Fibroblast of pulmonary artery (primary cell): ENCODE data around the gene CHRND.
A peak's percentile ranks its signal among the peaks of the same experiment; 100 is the strongest.

Experiments used
- DNase-seq: peaks from one replicate; pipeline ENCODE4 v3.0.0-alpha.2; 2010; ENCODE audit warnings: low read depth
- H3K4me3 ChIP-seq: replicated peaks from 2 replicates; pipeline ENCODE4 v1.5.1; 2011; ENCODE audit warnings: low read depth, mild to moderate bottlenecking, control low read depth, low read length, moderate library complexity
- TF ChIP-seq, protein P1 (sequence below): IDR thresholded peaks from 2 replicates; pipeline ENCODE4 v1.5.1; 2011; ENCODE audit warnings: mild to moderate bottlenecking, control low read depth, low read length, inconsistent platforms; ENCODE audit errors: missing control alignments

Gene CHRND

DNA sequence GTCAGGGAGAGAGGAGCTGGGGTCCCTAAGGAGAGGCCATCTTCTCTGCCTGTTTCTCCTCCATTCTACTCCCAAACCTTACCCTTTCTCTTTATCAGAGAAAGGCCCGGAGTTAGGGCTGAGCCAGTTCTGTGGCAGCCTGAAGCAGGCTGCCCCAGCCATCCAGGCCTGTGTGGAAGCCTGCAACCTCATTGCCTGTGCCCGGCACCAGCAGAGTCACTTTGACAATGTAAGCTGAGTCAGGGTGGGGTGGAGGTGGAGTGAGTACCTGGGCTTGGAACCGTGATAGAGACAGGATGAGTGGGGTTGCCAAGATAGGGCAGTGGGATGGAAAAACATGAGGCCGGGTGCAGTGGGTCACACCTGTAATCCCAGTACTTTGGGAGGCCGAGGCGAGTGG is 18.7 kb downstream of the CHRND start:
- no peak for DNase-seq
- TF ChIP-seq, protein P1, sequence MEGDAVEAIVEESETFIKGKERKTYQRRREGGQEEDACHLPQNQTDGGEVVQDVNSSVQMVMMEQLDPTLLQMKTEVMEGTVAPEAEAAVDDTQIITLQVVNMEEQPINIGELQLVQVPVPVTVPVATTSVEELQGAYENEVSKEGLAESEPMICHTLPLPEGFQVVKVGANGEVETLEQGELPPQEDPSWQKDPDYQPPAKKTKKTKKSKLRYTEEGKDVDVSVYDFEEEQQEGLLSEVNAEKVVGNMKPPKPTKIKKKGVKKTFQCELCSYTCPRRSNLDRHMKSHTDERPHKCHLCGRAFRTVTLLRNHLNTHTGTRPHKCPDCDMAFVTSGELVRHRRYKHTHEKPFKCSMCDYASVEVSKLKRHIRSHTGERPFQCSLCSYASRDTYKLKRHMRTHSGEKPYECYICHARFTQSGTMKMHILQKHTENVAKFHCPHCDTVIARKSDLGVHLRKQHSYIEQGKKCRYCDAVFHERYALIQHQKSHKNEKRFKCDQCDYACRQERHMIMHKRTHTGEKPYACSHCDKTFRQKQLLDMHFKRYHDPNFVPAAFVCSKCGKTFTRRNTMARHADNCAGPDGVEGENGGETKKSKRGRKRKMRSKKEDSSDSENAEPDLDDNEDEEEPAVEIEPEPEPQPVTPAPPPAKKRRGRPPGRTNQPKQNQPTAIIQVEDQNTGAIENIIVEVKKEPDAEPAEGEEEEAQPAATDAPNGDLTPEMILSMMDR, result no peak
- no peak overlapping the region for H3K4me3 ChIP-seq

DNA sequence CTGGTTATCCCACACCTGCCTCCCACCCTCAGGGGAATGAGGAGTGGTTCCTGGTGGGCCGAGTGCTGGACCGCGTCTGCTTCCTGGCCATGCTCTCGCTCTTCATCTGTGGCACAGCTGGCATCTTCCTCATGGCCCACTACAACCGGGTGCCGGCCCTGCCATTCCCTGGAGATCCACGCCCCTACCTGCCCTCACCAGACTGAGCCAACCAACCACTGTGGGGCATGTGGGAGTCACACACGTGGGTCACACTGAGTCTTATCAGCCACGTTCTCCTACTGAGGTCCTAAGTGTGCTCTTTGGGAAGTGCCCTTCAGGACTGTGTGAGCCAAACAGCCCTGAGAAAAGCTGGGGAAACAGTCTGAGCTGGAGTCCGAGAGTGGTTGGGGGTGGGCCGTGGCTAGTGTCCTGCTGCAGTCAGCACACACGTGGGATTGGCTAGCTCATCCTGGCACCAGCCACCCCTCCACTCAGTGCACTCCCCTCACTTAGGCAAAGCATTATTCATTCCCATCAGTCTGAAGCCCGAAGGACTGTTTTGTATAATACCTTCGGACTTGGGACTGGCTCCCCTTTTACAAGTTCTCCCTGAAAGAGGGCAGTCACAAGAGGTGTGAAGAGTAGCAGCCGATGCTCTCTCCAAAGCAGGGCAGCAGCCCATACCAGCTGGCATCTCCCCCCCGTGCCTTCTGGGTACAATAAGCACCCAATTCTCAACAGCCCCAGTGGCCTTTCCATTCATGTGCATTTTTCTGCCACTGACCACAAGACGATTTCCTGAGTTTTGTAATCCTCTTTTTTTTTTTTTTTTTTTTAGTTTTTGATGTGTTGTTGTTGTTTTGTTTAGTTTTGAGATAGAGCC is 19.8 kb downstream of the CHRND start:
- H3K4me3 ChIP-seq, result no peak overlapping the region
- no peak for DNase-seq
- TF ChIP-seq, protein P1, result no peak

DNA sequence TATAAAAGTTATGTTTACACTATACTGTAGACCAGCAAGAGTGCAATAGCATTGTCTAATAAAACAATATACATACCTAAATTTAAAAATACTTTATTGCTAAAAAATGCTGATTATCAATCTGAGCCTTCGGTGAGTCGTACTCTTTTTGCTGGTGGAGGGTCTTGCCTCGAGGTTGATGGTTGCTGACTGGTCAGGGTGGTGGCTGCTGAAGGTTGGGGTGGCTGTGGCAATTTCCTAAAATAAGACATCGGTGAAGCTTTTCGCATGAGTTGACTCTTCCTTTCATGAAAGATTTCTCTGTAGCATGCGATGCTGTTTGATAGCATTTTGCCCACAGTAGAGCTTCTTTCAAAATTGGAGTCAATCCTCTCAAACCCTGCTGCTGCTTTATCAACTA is 22.0 kb downstream of the CHRND start:
- no peak overlapping the region for H3K4me3 ChIP-seq
- TF ChIP-seq, protein P1, result no peak
- DNase-seq, result no peak

DNA sequence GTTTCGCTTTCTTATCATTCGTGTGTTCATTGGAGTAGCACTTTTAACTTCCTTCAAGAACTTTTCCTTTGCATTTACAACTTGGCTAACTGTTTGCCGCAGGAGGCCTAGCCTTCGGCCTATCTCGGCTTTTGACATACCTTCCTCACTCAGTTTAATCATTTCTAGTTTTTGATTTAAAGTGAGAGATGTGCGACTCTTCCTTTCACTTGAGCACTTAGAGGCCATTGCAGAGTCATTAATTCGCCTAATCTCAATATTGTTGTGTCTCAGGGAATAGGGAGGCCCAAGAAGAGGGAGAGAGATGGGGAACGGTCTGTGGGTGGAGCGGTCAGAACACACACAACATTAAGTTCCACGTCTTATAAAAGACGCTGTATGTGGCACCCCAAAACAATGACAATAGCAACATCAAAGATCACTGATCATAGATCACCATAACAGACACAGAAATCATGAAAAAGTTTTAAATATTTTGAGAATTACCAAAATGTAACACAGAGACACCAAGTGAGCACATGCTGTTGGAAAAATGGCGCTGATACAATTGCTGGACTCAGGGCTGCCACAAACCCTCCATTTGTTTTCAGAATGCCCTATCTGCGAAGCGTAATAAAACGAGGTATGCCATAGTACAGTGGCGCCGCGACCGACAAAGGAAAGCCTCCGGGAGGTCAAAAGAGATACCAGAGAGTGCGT is 23.8 kb downstream of the CHRND start:
- TF ChIP-seq, protein P1, result no peak
- peak overlapping the region; percentile 95 for H3K4me3 ChIP-seq
- peak; percentile 14 for DNase-seq

DNA sequence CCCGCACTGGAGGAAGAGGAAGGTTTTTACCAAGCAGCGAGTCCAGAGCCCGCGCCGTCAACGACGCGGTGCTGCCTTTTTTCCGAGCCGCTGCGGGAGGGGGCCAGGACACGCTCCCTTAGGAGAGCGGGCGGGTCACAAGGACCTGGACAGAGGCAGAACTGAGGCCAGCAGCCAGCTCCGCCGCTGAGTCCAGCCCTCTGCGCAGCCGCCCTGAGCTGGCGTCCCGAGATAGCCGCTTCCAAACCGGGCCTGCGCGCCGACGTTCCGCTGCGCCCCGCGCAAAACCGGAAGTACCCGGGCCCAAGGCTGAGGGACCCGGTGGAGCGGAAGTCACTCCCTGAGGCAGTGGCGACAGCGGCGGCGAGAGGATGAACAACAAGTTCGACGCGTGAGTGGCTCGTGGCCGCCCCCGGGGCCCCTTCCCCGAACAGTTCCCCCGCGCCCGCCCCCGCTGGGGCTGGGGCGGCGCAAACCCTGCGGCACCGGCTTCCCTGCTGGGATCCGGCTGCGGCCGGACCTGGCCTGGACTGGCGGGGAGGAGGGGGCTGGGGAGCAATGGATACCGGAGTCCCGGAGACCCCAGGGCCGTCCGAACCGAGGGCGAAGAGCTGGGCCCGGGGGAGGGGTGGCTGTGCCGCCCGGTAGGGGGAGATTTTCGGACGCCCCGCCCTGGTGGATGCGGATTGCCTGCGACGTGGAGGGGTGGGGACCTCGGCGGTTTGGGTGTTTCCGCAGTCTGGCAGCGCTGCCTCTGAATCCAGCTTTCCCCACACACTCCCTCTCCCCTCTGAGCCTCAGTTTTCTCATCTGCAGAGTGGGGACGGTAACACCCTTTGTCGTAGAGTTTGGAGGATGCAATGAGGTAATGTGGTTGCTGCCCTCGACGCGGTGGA is 24.6 kb downstream of the CHRND start, which contains the start of the genes EIF4E2 and TIGD1:
EIF4E2 (plus strand) TSS at position 336 of the 896 bp plus-strand sequence; CDS start at position 372, 36 bp downstream.
TIGD1 (minus strand) TSS at position 204 of the 896 bp plus-strand sequence. CDS start 675 bp downstream, outside the sequence.
- TF ChIP-seq, protein P1, result no peak
- peak within 1 kb of the TSS; percentile 95 for H3K4me3 ChIP-seq
- peak; percentile 95 for DNase-seq

DNA sequence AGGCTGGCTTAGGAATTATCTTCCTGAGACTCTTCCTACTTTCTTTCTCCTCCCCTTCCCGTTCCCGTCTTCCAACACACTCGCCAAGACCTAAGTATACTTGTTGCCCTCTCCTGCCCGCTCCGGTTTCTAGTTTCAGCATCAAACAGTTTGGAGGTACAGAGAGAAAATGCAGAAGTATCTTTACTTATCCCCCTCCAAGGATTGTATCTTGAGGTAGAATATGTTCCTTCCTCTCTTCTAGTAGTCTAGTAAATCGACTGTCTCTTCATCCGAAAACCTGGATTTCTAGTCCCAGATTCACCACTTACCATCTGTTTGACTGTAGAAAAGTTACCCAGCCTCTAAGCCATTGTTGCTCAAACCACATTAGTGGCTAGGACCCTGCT is 25.3 kb downstream of the CHRND start:
- no peak for DNase-seq
- peak overlapping the region; percentile 95 for H3K4me3 ChIP-seq
- TF ChIP-seq, protein P1, result no peak
